GM06990 (cell line): ENCODE results near the gene NOX5.
"Not testable (repeated sequence)": the region's sequence is repeated elsewhere in the genome, so short reads cannot be mapped to it uniquely, and the experiment has no call there.

Experiments
- DNase-seq: peaks from one replicate; pipeline ENCODE4 v3.0.0-alpha.2; 2011; ENCODE audit not compliant: insufficient read length; ENCODE audit errors: extremely low read depth
- H3K27me3 ChIP-seq: replicated peaks from 2 replicates; pipeline ENCODE4 v1.6.0; 2011; ENCODE audit warnings: low read length; ENCODE audit not compliant: control insufficient read depth, insufficient read depth
- H3K36me3 ChIP-seq: 2 replicates; pipeline ENCODE4 v1.5.1; 2011; ENCODE audit warnings: low read length; ENCODE audit not compliant: control insufficient read depth, insufficient read depth
- H3K4me3 ChIP-seq: replicated peaks from 2 replicates; pipeline ENCODE4 v1.5.1; 2011; ENCODE audit warnings: low read depth, mild to moderate bottlenecking, control low read depth, low read length
- CTCF ChIP-seq: IDR thresholded peaks from 2 replicates; pipeline ENCODE4 v1.5.1; 2011; ENCODE audit warnings: low read length, control low read depth, mild to moderate bottlenecking, inconsistent platforms; ENCODE audit not compliant: insufficient read depth, poor library complexity, severe bottlenecking

NOX5 gene

GRCh38 chr15:69068157-69068556 is 53.7 kb downstream of the NOX5 start:
- DNase-seq: no peak
- H3K27me3 ChIP-seq: no peaks in the 10 kb centered on the region; the same call in 1 of the 2 replicates
- TF ChIP-seq CTCF: no peak
- no peaks in the 10 kb centered on the region for H3K36me3 ChIP-seq
- H3K4me3 ChIP-seq: no peak overlapping the region

- H3K4me3 ChIP-seq, H3K36me3 ChIP-seq, DNase-seq, H3K27me3 ChIP-seq: not testable (repeated sequence)
Measured at GRCh38 chr15:69069290-69069689, 54.8 kb downstream of the NOX5 start.

- Histone ChIP-seq H3K4me3 (no peak overlapping the region), H3K36me3 (no peaks in the 10 kb centered on the region), H3K27me3 (peaks cover 1% of the 10 kb centered on the region; the same call in 1 of the 2 replicates)
- no peak for DNase-seq
- TF ChIP-seq CTCF: no peak
Measured at GRCh38 chr15:69069996-69070395, 55.5 kb downstream of the NOX5 start.

- no peaks in the 10 kb centered on the region for H3K36me3 ChIP-seq
- peaks cover 1% of the 10 kb centered on the region; the same call in 1 of the 2 replicates for H3K27me3 ChIP-seq
- H3K4me3 ChIP-seq: no peak overlapping the region
- no peak for TF ChIP-seq CTCF
- no peak for DNase-seq
Measured at GRCh38 chr15:69070396-69070795, 55.9 kb downstream of the NOX5 start.

- no peak for DNase-seq
- Histone ChIP-seq H3K36me3 (no peaks in the 10 kb centered on the region), H3K4me3 (no peak overlapping the region), H3K27me3 (peaks cover 1% of the 10 kb centered on the region; the same call in 1 of the 2 replicates)
- no peak for TF ChIP-seq CTCF
Measured at GRCh38 chr15:69071260-69071659, 56.8 kb downstream of the NOX5 start.

GRCh38 chr15:69072906-69073305 is 58.4 kb downstream of the NOX5 start:
- peaks cover 1% of the 10 kb centered on the region; the same call in 1 of the 2 replicates for H3K27me3 ChIP-seq

More at GRCh38 chr15:69072906-69073305, 58.4 kb downstream of the NOX5 start:
- Histone ChIP-seq H3K36me3 (no peaks in the 10 kb centered on the region), H3K4me3 (no peak overlapping the region)
- no peak for TF ChIP-seq CTCF
- no peak for DNase-seq
